Ishikawa (cell line): ENCODE measurements around the gene GRID1.

Experiments used
- TCF12 ChIP-seq: IDR thresholded peaks from 2 replicates; pipeline ENCODE4 v1.6.1; 2012; ENCODE audit warnings: low read depth
- YY1 ChIP-seq: IDR thresholded peaks from 2 replicates; pipeline ENCODE4 v1.6.1; 2012; ENCODE audit warnings: low read depth
- TF ChIP-seq, protein P1 (sequence below): IDR thresholded peaks from 2 replicates; pipeline ENCODE4 v1.6.1; 2012; ENCODE audit warnings: low read depth, mild to moderate bottlenecking
- TF ChIP-seq, protein P2 (sequence below): IDR thresholded peaks from 2 replicates; pipeline ENCODE4 v1.6.1; 2012

DNA sequence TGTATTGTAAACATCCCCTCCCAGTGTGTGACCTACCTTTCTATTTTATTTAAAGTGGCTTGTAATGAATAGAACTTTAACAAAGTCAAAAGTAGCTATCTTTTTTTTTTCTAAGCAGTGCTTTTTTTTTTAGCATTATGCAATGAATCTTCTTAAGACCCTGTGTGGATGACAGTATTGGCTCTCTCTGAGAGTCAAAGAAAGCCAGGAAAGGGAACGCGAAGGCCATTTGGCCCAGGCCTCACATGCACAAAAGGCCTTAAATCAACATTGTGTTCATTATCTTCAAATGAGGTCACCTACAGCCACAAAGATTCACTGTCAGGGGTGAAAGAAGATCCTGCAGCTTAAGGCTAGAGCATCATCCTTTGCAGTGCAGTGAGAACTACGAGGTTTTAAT, 721.5 kb downstream of the GRID1 start:
- TF ChIP-seq YY1 (no peak), TCF12 (no peak)
- TF ChIP-seq, protein P1, sequence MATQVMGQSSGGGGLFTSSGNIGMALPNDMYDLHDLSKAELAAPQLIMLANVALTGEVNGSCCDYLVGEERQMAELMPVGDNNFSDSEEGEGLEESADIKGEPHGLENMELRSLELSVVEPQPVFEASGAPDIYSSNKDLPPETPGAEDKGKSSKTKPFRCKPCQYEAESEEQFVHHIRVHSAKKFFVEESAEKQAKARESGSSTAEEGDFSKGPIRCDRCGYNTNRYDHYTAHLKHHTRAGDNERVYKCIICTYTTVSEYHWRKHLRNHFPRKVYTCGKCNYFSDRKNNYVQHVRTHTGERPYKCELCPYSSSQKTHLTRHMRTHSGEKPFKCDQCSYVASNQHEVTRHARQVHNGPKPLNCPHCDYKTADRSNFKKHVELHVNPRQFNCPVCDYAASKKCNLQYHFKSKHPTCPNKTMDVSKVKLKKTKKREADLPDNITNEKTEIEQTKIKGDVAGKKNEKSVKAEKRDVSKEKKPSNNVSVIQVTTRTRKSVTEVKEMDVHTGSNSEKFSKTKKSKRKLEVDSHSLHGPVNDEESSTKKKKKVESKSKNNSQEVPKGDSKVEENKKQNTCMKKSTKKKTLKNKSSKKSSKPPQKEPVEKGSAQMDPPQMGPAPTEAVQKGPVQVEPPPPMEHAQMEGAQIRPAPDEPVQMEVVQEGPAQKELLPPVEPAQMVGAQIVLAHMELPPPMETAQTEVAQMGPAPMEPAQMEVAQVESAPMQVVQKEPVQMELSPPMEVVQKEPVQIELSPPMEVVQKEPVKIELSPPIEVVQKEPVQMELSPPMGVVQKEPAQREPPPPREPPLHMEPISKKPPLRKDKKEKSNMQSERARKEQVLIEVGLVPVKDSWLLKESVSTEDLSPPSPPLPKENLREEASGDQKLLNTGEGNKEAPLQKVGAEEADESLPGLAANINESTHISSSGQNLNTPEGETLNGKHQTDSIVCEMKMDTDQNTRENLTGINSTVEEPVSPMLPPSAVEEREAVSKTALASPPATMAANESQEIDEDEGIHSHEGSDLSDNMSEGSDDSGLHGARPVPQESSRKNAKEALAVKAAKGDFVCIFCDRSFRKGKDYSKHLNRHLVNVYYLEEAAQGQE, result no peak
- TF ChIP-seq, protein P2, sequence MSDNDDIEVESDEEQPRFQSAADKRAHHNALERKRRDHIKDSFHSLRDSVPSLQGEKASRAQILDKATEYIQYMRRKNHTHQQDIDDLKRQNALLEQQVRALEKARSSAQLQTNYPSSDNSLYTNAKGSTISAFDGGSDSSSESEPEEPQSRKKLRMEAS, result no peak
